GM08714 (cell line): ENCODE data around the gene SZT2.
"Not testable (repeated sequence)": the region's sequence is repeated elsewhere in the genome, so short reads cannot be mapped to it uniquely, and the experiment has no call there.

ENCODE experiments used
- H3K4me3 ChIP-seq: fragments of 200-500 bp; sonication (Bioruptor generic); 2 replicates; pipeline ENCODE4 v1.5.1; 2014; ENCODE audit warnings: mild to moderate bottlenecking, low read length, inconsistent platforms
- ZNF274 ChIP-seq: IDR thresholded peaks from 2 replicates; pipeline ENCODE4 v1.6.1; 2012; ENCODE audit warnings: mild to moderate bottlenecking, low read depth, low read length

The SZT2 gene

GRCh38 chr1:43452789-43453441 lies 63.2 kb downstream of the SZT2 start:
- no peak overlapping the region for H3K4me3 ChIP-seq
- no peak for TF ChIP-seq ZNF274

GRCh38 chr1:43453442-43454269 lies 64.0 kb downstream of the SZT2 start, which contains the start of gene HYI:
TSS of gene HYI (minus strand) at chr1:43453931. CDS start at chr1:43453793, 138 bp downstream.
- peak within 1 kb of the TSS; percentile 54; the same call in 1 of the 2 replicates for H3K4me3 ChIP-seq
- TF ChIP-seq ZNF274: no peak

- no peak for TF ChIP-seq ZNF274
- peak overlapping the region; percentile 54; the same call in 1 of the 2 replicates for H3K4me3 ChIP-seq
Measured at GRCh38 chr1:43454270-43455011, 64.7 kb downstream of the SZT2 start.

GRCh38 chr1:43455213-43455889 lies 65.7 kb downstream of the SZT2 start:
- TF ChIP-seq ZNF274: no peak

GRCh38 chr1:43458379-43458778 lies 68.7 kb downstream of the SZT2 start:
- not testable (repeated sequence) for H3K4me3 ChIP-seq

More at GRCh38 chr1:43455213-43455889, 65.7 kb downstream of the SZT2 start:
- H3K4me3 ChIP-seq: no peak overlapping the region

- no peak for TF ChIP-seq ZNF274
- H3K4me3 ChIP-seq: no peak overlapping the region
Measured at GRCh38 chr1:43460988-43461693, 71.4 kb downstream of the SZT2 start.

GRCh38 chr1:43463479-43463878 lies 73.8 kb downstream of the SZT2 start:
- no peak for TF ChIP-seq ZNF274
- H3K4me3 ChIP-seq: no peak overlapping the region

GRCh38 chr1:43464681-43465504 lies 75.2 kb downstream of the SZT2 start:
- no peak overlapping the region for H3K4me3 ChIP-seq
- no peak for TF ChIP-seq ZNF274

GRCh38 chr1:43465505-43466067 lies 75.9 kb downstream of the SZT2 start:
- H3K4me3 ChIP-seq: no peak overlapping the region
- TF ChIP-seq ZNF274: no peak

GRCh38 chr1:43466403-43466802 lies 76.7 kb downstream of the SZT2 start:
- no peak for TF ChIP-seq ZNF274
- H3K4me3 ChIP-seq: no peak overlapping the region

- H3K4me3 ChIP-seq: no peak overlapping the region
- TF ChIP-seq ZNF274: no peak
Measured at GRCh38 chr1:43468414-43468813, 78.7 kb downstream of the SZT2 start.

- H3K4me3 ChIP-seq: no peak overlapping the region
- TF ChIP-seq ZNF274: no peak
Measured at GRCh38 chr1:43469932-43470331, 80.2 kb downstream of the SZT2 start.
